HG02610 (cell line): ENCODE results near the gene F7.

Experiments used
- ATAC-seq: cut with Tn5 transposase; IDR thresholded peaks from one replicate; pipeline ENCODE4 v1.9.1; 2021; ENCODE audit warnings: mild to moderate bottlenecking, moderate library complexity; ENCODE audit not compliant: unreplicated experiment

The F7 gene

GRCh38 chr13:113086031-113086750 is 19.4 kb upstream of the F7 start:
- no peak for ATAC-seq

GRCh38 chr13:113086991-113087922 is 18.3 kb upstream of the F7 start:
- ATAC-seq = no peak

GRCh38 chr13:113087923-113088690 is 17.5 kb upstream of the F7 start:
- ATAC-seq = no peak

DNA sequence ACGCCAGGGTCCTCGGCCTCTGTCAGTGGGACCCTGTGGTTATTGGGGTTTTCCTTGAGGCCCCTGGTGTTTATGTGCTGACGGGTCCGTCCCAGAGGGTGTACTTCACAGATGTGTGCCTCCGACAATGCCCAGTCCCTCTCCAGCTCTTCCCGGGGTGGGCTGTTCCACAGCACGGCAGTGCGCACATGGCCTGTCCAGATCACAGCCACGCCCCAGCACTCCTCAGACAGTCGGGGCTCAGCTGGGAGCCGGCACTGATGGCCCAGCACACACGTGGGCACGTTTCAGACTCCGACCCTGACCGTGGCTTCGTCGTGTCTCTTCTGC is 16.9 kb upstream of the F7 start:
- no peak for ATAC-seq

- ATAC-seq = no peak
Observed at GRCh38 chr13:113089693-113090414, 15.7 kb upstream of the F7 start.

- no peak for ATAC-seq
Observed at GRCh38 chr13:113090415-113090770, 15.2 kb upstream of the F7 start.

DNA sequence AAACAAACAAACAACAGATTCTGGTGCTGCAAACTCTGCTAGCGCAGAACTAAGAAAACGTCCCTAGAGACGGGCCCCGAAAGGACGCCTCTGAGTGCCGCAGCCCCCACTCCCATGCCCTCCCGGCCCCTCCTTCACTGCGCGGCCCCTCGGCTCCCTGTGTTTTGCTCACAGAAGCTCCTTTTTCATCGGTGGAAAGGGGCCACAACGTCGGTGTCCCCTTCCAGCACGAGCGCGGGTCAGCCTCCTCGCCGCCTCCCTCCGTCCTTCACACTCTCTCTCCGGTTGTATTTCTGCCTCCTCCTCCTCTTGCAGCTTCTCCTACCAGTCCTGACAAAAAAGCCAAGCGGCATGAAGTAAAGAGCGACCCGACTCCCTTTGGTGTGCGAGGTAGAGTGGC is 14.8 kb upstream of the F7 start:
- no peak for ATAC-seq

GRCh38 chr13:113091211-113091771 is 14.3 kb upstream of the F7 start:
- no peak for ATAC-seq

GRCh38 chr13:113091891-113092775 is 13.5 kb upstream of the F7 start:
- ATAC-seq = no peak

- no peak for ATAC-seq
Observed at GRCh38 chr13:113092776-113093579, 12.6 kb upstream of the F7 start.

- no peak for ATAC-seq
Observed at GRCh38 chr13:113093580-113094409, 11.8 kb upstream of the F7 start.

DNA sequence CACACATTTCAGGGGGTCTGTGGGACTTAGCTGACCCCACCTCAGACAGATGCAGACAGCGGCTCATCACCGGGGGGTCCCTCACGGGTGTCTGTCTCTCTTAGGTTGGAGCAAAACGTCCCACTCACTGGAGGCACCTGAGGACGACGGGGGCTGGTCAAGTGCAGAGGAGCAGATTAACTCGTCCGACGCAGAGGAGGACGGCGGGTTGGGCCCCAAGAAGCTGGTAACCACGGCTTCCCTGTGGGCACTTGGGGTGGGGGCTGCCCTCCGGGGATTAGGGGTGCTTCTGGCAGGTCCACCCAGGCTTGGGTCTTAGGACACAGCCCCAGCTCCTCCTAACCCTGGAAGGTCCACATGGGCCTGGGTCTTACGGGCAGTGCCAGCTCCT is 11.2 kb upstream of the F7 start:
- no peak for ATAC-seq

GRCh38 chr13:113095146-113096051 is 10.2 kb upstream of the F7 start:
- ATAC-seq = no peak

- no peak for ATAC-seq
Observed at GRCh38 chr13:113096052-113096744, 9.4 kb upstream of the F7 start.

DNA sequence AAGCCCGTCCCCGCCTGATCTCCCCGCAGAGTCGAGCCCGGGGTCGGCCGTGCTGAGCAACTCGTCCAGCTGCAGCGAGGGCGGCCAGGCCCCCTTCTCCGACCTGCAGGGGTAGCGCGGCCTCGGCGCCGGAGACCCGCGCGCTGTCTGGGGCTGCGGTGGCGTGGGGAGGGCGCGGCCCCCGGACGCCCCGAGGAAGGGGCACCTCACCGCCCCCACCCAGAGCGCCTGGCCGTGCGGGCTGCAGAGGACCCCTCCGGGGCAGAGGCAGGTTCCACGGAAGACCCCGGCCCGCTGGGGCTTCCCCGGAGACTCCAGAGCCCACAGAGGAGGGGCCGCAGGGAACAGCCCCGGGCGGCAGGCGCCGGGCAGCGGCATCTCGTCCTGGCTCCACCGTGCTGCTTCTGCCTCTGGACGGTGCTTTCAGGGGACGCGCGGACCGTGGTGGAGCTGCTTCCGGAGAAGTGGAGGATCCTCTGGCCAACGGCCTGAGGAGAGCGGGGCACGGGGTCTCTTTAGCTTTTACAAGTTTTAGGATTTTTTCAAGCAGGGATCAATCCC is 8.8 kb upstream of the F7 start:
- ATAC-seq = no peak

- ATAC-seq = no peak
Observed at GRCh38 chr13:113097651-113098050, 7.9 kb upstream of the F7 start.
